Calu3 (cell line): ENCODE data around the gene STIMATE. TPM values are rescaled to one million over a fixed set of nuclear protein-coding genes. Genes with fewer than 3 reads are reported as not detected.

Experiments used
- BruUV-seq: library from RNA; stranded (reverse); fragments of 400-500 nt; replicated peaks from 2 replicates; lab custom pipeline; 2021; lab: Mats Ljungman, UMichigan
- CTCF ChIA-PET: fragments of 300-600 bp; sonication (Branson Sonifier 250); formaldehyde crosslinking; loops from one replicate; lab custom pipeline; 2022; ENCODE audit warnings: antibody characterized with exemption; lab: Charles Lee
- DNase-seq: peaks from one replicate; pipeline ENCODE4 v3.0.0; 2022
- H3K27ac Mint-ChIP-seq: one replicate; pipeline ENCODE4 v1.8.0; 2022; ENCODE audit warnings: mixed read lengths; ENCODE audit not compliant: unreplicated experiment
- H3K27me3 Mint-ChIP-seq: one replicate; pipeline ENCODE4 v1.8.0; 2022; ENCODE audit warnings: mixed read lengths; ENCODE audit not compliant: unreplicated experiment
- H3K36me3 Mint-ChIP-seq: one replicate; pipeline ENCODE4 v1.8.0; 2022; ENCODE audit warnings: mild to moderate bottlenecking, moderate library complexity, mixed read lengths; ENCODE audit not compliant: insufficient read depth, unreplicated experiment
- H3K4me1 Mint-ChIP-seq: one replicate; pipeline ENCODE4 v1.8.0; 2022; ENCODE audit warnings: mild to moderate bottlenecking, low read depth, mixed read lengths; ENCODE audit not compliant: unreplicated experiment
- H3K4me3 Mint-ChIP-seq: one replicate; pipeline ENCODE4 v1.8.0; 2022; ENCODE audit warnings: mild to moderate bottlenecking, low read depth, moderate library complexity, mixed read lengths; ENCODE audit not compliant: unreplicated experiment
- H3K9me3 Mint-ChIP-seq: one replicate; pipeline ENCODE4 v1.8.0; 2022; ENCODE audit warnings: low read depth, mixed read lengths; ENCODE audit not compliant: unreplicated experiment
- CTCF ChIP-seq: fragments of 200-600 bp; IDR thresholded peaks from one replicate; pipeline ENCODE4 v1.8.0; 2022; ENCODE audit warnings: antibody characterized with exemption; ENCODE audit not compliant: unreplicated experiment
- intact Hi-C: fragments of 100-400 bp; cut with micrococcal nuclease; formaldehyde crosslinking; loops from one replicate; pipeline ENCODE4 v1.10.0; 2022; ENCODE audit not compliant: unreplicated experiment
- total RNA-seq: library from RNA; stranded (reverse); gene quantifications from 2 replicates; pipeline ENCODE4 v1.2.3, GENCODE V29; 2022

STIMATE gene
- total RNA-seq, 1 experiment from 2014 or later: 11.7 TPM

DNA sequence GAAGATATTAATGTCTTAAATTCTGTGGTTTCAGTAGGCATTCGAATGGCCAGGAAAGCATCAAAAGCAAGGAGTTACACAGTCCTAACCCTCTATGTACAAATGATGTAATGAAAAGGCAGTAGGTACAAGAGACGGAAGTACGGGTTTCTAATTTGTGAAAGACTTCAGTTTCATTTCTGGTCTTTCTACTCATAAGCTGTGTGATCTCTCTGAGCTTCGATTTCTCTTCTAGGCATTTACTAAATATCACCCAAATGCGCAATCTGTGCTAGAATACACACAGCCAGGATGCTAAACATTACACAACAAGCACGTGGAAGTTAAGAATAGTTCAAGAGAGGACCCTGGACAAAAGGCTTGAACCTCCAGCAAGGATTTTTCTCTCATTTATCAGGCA lies 17.9 kb upstream of the STIMATE start:
- Mint-ChIP-seq H3K9me3 (no peaks in the 10 kb centered on the region), H3K4me3 (no peak overlapping the region), H3K36me3 (peaks cover 25% of the 10 kb centered on the region), H3K27me3 (no peaks in the 10 kb centered on the region), H3K4me1 (no peaks in the 10 kb centered on the region), H3K27ac (no peak overlapping the region)
- no peak for TF ChIP-seq CTCF
- CTCF ChIA-PET: interaction anchor here (0.6 kb wide), 1 partner anchor 112 kb away, joined by 4 read pairs; no protein-coding TSS in a partner anchor
- DNase-seq: no peak
- no TSS peak for BruUV-seq
- intact Hi-C loops: no loop called here

DNA sequence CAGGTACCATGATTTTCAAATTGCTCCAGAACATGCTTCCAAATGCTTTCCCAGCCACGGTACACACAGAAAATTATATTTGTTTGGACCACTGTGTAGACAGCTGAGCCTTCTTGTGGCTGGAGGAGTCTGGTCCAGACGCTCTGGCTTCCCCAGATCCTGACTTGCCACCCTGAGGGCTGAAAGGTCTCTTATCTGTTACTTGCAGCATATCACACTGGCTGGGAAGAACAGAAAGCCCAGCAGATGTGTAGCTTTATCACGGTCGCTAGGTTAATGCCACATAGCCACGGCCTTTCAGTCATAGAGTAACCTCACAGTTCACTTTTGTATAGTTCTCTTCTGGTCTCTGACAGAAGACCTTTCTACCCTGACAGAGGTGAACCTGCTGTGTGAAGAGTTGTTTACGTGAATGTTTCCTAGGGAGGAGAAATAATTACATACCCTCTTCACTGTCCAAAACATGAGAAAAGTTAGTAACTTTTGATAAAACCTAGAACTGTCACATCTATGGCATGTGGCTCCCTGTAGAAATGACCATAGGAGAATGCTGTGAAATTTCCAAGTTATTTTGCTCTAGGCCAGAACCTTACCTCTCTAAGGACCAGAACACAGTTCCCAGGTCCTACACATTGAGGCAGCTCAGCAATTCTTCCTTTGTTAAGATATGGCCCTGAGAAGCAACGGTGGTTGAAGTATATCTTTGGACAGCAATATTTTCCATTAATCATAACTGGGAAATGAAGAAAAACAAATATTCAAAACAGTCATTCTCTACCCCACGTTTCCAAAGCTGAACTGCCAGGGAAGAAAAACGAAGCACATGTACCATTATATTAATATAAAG lies 15.8 kb upstream of the STIMATE start:
- CTCF ChIA-PET: interaction anchor here (0.5 kb wide), 1 partner anchor 72 kb away, joined by 4 read pairs; no protein-coding TSS in a partner anchor
- no TSS peak for BruUV-seq
- Mint-ChIP-seq H3K36me3 (peaks cover 16% of the 10 kb centered on the region), H3K4me1 (no peaks in the 10 kb centered on the region), H3K27ac (no peak overlapping the region), H3K4me3 (no peak overlapping the region), H3K9me3 (no peaks in the 10 kb centered on the region), H3K27me3 (no peaks in the 10 kb centered on the region)
- DNase-seq: no peak
- no peak for TF ChIP-seq CTCF
- intact Hi-C loops: no loop called here

DNA sequence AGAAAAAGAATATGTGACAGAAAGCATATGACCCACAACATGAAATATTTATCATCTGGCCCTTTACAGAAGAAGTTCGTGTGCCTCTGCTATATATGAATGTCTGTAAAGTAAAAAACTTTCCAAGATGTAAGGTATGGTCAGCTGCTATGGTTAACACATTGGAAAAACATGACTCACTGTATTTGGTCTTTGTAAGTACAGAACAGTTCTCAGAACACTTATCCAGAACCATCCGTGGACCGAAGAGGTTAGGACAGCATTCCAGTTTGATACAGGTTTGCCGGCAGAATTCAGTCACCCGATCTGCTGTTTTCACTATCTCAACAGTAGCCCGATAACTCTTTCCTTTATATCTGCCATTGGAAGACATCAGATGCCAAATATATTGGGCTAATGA lies 13.5 kb upstream of the STIMATE start:
- H3K27me3 Mint-ChIP-seq: no peaks in the 10 kb centered on the region
- intact Hi-C loops: no loop called here
- no peak for TF ChIP-seq CTCF
- CTCF ChIA-PET: no interaction called here
- H3K4me3 Mint-ChIP-seq: no peak overlapping the region
- no peaks in the 10 kb centered on the region for H3K9me3 Mint-ChIP-seq
- H3K4me1 Mint-ChIP-seq: no peaks in the 10 kb centered on the region
- no peak overlapping the region for H3K27ac Mint-ChIP-seq
- BruUV-seq: no TSS peak
- H3K36me3 Mint-ChIP-seq: peaks cover 11% of the 10 kb centered on the region
- no peak for DNase-seq

DNA sequence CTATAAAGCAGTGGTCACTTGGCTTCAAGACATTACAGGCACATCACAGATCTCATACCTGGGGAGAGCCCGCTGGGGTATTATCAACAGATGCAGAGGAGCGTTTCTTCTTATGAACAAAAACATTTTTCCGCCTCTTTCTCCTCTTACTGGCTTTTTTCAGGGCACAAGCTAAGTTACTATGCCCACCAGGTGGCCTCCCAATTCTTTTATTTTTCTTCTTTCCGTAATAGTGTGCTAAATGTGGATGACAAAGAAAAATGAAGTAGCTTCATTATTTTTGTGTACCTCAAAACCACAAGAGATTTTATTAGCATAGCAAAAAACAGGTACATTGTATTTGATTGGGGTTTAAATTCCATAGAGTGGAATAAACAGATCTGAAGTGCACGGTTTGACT lies 10.1 kb upstream of the STIMATE start:
- BruUV-seq: no TSS peak
- no peak for TF ChIP-seq CTCF
- Mint-ChIP-seq H3K27ac (no peak overlapping the region), H3K9me3 (no peaks in the 10 kb centered on the region), H3K36me3 (peaks cover 11% of the 10 kb centered on the region), H3K4me1 (no peaks in the 10 kb centered on the region), H3K27me3 (no peaks in the 10 kb centered on the region), H3K4me3 (no peak overlapping the region)
- no peak for DNase-seq
- CTCF ChIA-PET: no interaction called here
- intact Hi-C loops: no loop called here
